A549 treated with CpdA at 1 μM for 4 hours (cell line): ENCODE data around the gene C12orf75. TPM values are rescaled to one million over a fixed set of nuclear protein-coding genes. Genes with fewer than 3 reads are reported as not detected.

Source experiments
- total RNA-seq: library from RNA; stranded (reverse); fragments of 200-300 nt; extraction: Qiagen RNA extraction; gene quantifications from 5 replicates; pipeline ENCODE4 v1.2.3, GENCODE V29; 2022; ENCODE audit warnings: low read depth

C12orf75 gene
- total RNA-seq, result 122 to 134 TPM (median 123 TPM) in 5 replicates

DNA sequence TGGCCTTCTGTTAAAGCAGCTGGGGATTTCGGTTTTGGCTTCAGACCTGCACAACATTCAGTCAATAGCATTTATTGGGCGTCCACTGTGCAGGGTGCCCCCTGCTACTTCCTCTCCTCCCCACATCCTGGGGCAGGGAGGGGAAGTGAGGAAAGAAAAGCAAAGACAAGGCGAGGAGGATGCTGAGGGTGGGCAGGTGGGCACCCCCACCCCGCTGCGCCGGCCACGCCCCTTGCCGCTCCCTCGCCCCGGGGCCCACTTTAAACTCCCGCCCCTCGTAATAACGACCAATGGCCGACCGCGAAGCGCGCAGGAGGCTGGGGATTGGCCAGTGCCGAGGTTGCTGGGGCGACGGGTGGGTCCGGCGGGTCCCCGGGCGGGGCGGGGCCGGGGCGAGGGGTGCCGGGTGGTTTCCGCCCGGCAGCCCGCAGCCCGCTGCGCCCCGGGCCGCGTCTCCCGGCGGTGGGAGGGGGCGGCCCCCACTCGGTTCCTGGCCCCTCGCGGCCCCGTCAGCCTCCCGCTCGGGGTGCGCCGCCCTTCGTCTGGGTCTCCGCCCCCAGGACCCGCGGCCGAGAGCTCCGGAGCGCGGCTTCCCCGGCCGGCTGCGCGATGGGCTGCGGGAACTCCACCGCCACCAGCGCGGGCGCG, at the start of gene C12orf75:
Gene C12orf75 (plus strand): TSS at position 409 of the 648 bp plus-strand sequence. CDS start 201 bp downstream, at position 610.

Other genes starting within 250 kb of the C12orf75 start
- 2.8 to 3.6 TPM (median 3.3 TPM) in 5 replicates for gene ALDH1L2, start 246.2 kb upstream of the C12orf75 start, total RNA-seq
- 19.0 to 28.2 TPM (median 22.3 TPM) in 5 replicates for gene WASHC4, start 223.0 kb upstream of the C12orf75 start, total RNA-seq
- 16.1 to 24.4 TPM (median 19.1 TPM) in 5 replicates for gene APPL2, start 94.5 kb upstream of the C12orf75 start, total RNA-seq